ENCODE measurements around the gene SQSTM1.

DNA sequence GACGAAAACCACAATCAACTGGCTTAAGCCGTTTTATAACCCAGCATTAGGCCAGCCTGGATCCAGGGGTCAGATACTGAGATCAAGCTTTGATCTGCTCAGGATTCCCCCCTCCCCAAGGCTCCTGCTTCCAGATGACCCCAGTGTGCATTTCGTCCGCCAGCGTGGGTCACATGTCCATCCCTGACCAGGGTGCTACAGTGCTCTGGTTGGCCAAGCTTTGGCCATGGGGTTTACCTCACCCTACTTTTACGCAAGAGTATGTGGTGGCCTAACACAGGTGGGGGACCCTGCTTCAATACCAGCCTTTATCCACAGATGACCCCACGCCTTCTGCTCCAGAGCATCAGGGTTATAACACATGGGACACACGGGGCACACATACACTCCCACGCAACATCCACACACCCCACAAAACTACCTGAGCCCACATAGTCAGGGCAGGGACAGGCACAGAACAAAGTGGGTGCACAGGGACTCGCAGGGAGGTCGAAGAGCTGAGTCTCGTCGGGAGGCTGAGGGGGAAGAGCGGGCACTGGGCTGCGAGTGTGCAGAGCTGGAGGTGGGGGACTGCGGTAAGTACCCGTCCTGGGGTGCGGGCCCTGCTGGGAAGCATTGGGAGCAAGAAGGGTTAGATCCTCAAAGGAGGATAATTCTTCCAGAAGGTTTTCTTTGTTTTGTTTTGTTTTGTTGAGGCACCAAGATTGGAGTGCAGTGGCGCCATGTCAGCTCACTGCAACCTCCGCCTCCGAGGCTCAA, 5.0 kb upstream of the SQSTM1 start:
- no peak for TF ChIP-seq EZH2 (IDR thresholded peaks at IDR 0.05; ENCODE audit: borderline replicate concordance)
- TF ChIP-seq, protein P1, sequence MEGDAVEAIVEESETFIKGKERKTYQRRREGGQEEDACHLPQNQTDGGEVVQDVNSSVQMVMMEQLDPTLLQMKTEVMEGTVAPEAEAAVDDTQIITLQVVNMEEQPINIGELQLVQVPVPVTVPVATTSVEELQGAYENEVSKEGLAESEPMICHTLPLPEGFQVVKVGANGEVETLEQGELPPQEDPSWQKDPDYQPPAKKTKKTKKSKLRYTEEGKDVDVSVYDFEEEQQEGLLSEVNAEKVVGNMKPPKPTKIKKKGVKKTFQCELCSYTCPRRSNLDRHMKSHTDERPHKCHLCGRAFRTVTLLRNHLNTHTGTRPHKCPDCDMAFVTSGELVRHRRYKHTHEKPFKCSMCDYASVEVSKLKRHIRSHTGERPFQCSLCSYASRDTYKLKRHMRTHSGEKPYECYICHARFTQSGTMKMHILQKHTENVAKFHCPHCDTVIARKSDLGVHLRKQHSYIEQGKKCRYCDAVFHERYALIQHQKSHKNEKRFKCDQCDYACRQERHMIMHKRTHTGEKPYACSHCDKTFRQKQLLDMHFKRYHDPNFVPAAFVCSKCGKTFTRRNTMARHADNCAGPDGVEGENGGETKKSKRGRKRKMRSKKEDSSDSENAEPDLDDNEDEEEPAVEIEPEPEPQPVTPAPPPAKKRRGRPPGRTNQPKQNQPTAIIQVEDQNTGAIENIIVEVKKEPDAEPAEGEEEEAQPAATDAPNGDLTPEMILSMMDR (IDR thresholded peaks at IDR 0.05; ENCODE audit: poor library complexity) = no peak
- no peak for TF ChIP-seq EZH2phosphoT487 (IDR thresholded peaks at IDR 0.05; ENCODE audit: low read depth, severe bottlenecking, unreplicated experiment)

Measured in hepatocyte (in vitro differentiated cells).